Gastrocnemius medialis (tissue), 4 donors: ENCODE data around the gene ZMIZ2.

Experiments
- POLR2A ChIP-seq, 2 donors: fragments of 450-650 bp; IDR thresholded peaks; one replicate each; pipeline ENCODE4 v1.6.1; 2017; ENCODE audit warnings: antibody characterized with exemption in 2 of 2, mild to moderate bottlenecking in 2 of 2, moderate library complexity in 2 of 2
- TF ChIP-seq, protein P1 (sequence below), 5 experiments: fragments of 450-650 bp in 3 of 5; fragments of 200-600 bp in 2 of 5; sonication (generic) in 2 of 5; IDR thresholded peaks in 4 of 5; conservative IDR thresholded peaks in 1 of 5; 1 replicate in 4 of 5; 2 replicates in 1 of 5; pipeline ENCODE4 v1.5.1; 2016 to 2019; ENCODE audit warnings: antibody characterized with exemption in 5 of 5, mild to moderate bottlenecking in 3 of 5, moderate library complexity in 3 of 5

DNA sequence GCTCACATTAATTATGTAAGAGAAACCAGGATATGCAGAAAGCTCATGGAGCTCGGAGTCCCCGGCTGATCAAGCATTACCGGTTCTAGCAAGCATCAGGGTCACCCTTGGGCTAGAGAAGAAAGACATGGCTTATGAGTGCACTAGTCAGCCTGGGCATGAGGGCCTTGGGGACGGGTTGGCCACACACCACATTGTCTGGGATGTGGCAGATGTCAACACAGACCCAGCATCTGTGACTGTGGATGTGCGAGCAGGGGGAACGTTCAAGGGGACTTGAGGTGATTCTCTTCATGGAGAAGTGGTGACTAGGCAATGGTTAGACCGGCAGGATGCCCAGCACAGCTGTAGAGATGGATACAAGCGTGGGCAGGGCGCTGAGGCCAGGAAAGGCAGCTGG lies 13.7 kb downstream of the ZMIZ2 start:
- TF ChIP-seq, protein P1, sequence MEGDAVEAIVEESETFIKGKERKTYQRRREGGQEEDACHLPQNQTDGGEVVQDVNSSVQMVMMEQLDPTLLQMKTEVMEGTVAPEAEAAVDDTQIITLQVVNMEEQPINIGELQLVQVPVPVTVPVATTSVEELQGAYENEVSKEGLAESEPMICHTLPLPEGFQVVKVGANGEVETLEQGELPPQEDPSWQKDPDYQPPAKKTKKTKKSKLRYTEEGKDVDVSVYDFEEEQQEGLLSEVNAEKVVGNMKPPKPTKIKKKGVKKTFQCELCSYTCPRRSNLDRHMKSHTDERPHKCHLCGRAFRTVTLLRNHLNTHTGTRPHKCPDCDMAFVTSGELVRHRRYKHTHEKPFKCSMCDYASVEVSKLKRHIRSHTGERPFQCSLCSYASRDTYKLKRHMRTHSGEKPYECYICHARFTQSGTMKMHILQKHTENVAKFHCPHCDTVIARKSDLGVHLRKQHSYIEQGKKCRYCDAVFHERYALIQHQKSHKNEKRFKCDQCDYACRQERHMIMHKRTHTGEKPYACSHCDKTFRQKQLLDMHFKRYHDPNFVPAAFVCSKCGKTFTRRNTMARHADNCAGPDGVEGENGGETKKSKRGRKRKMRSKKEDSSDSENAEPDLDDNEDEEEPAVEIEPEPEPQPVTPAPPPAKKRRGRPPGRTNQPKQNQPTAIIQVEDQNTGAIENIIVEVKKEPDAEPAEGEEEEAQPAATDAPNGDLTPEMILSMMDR (IDR thresholded peaks at IDR 0.05 in 4 of 5, conservative IDR thresholded peaks at IDR 0.05 in 1 of 5), result no peak
- no peak for TF ChIP-seq POLR2A (IDR thresholded peaks at IDR 0.05)
